ENCODE results near the gene USP1.

DNA sequence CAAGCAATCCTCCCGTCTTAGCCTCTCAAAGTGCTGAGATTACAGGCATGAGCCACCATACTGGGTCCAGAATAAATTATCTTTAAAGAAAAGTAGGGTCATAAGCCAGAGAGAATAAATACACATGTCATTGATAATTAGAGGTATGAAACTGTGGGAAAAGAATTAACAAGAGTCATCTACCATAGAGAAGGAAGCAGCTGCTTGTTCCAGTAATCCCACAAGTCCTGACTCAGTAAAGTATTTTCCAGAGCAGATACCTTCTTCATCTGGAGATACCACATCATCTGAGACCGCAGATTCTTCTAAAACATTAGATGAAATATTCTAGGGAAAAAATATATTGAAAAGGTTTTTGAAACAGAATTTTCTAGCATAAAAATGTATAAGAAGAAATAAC is 55.7 kb downstream of the USP1 start:
- TF ChIP-seq, protein P1, sequence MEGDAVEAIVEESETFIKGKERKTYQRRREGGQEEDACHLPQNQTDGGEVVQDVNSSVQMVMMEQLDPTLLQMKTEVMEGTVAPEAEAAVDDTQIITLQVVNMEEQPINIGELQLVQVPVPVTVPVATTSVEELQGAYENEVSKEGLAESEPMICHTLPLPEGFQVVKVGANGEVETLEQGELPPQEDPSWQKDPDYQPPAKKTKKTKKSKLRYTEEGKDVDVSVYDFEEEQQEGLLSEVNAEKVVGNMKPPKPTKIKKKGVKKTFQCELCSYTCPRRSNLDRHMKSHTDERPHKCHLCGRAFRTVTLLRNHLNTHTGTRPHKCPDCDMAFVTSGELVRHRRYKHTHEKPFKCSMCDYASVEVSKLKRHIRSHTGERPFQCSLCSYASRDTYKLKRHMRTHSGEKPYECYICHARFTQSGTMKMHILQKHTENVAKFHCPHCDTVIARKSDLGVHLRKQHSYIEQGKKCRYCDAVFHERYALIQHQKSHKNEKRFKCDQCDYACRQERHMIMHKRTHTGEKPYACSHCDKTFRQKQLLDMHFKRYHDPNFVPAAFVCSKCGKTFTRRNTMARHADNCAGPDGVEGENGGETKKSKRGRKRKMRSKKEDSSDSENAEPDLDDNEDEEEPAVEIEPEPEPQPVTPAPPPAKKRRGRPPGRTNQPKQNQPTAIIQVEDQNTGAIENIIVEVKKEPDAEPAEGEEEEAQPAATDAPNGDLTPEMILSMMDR (IDR thresholded peaks at IDR 0.05) = no peak
- no peak for TF ChIP-seq POLR2A (IDR thresholded peaks at IDR 0.05)
